T47D (cell line): Measurements from ENCODE around the gene NCKIPSD.

ENCODE experiments used
- DNase-seq, 2 experiments: peaks; one replicate each; pipeline versions ENCODE4 v3.0.0 to v3.0.0-alpha.2; 2011 to 2012; ENCODE audit warnings: low read depth in 1 of 2, low spot score in 1 of 2
- JUND ChIP-seq: IDR thresholded peaks from 2 replicates; pipeline ENCODE4 v1.6.1; 2012; ENCODE audit warnings: low read depth
- in situ Hi-C: cut with HindIII; loops from 2 replicates; pipeline ENCODE4 v1.10.0; 2016; ENCODE audit warnings: low sequenced_read_pairs, low pct_unique_long_range_greater_than_20kb

NCKIPSD gene

DNA sequence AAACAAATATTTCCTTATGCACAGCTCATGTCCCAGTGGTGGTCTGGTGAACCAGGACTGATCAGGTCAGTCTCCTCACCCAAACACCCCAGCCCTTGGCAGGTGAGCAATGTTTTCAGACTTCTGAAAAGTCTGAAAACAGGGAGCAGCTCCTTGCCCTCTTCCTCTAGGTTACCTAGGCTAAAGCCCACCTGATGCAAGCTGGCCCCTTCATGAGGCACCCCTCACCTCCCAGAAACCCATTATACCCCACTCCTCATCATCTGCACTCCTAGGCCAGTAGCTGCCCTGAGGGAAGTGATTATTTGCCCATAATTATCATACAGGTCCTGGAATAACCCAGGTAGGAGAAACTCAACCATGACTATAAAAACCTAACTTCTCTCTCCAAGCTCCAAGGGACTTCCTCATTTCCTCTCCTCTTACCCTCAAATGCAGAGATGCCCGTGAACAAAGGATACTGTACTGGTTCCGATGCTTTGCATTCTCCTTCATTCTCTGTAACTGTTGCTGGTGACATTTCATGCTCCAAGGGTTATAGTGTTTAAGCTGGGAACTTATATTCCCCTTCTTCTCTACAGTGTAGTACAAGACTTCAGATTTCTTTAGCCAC, 5.2 kb upstream of the NCKIPSD start:
- TF ChIP-seq JUND, result no peak
- in situ Hi-C loops, result no loop called here
- DNase-seq, result no peak

DNA sequence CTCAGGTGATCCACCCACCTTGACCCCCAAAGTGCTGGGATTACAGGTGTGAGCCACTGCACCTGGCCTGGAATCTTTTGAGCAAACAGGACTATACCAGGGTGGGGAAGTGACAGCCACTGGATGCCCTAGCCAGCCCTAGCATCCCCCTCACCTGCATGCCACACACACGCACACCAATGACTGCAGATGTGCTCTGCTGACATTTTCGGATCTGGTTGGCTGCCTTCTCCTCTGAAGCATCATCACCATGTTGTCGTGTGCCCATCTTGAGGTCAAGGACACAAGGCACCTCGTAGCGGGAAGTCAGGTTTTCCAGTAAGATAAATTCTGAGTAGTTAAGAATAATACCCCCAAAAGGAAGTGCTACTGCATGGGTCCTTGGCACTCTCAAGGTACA, 3.7 kb upstream of the NCKIPSD start:
- in situ Hi-C loops, result no loop called here
- DNase-seq, result no peak
- no peak for TF ChIP-seq JUND

DNA sequence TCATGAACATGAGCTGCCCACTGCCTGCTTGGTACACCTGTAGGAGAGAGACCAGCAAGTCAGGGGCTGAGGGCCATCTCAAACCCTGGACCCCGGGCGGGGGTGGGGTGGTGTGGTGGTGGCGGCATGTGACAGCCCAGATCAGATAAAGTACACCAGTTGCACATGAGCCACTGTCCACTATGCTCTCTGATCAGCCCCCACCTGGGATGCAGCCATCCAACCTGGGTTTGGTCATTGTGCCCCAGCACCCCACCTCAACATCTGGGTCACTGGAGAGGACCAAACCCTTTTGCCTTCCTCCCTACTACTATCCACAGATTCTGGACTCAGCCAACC, 3.0 kb upstream of the NCKIPSD start:
- no peak for DNase-seq
- TF ChIP-seq JUND, result no peak
- in situ Hi-C loops, result no loop called here

DNA sequence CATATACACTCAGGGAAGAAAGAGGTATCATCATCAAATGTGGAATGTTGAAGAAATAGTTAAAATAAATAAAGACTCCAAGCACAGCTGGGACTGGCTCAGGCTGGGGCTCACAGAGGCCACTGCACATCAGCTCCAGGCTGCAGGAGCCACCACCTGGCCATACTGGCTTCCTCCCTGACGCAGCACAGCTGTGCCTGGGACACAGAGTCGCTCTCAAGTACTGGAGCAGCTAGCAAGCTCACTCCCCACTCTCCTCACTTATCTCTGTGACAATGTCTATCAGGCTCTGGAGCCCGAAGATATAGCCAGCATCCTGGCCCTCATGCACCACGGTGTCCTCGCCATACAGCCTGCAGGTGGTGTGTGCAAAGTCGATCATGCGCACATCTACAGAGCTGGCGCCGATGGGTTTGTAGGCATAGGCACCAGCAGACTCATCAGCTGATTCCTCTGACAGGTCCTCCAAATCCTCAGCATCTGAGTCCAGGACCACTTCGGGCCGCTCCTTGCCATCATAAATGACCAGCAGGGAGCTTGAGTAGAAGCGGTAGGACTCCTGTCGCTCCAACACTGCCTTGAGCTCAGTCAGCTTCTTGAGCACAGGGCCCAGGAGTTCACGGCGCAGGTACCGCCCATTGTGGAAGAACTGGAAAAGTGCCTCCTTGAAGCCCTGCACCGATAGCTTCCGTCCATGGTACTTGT, 2.5 kb upstream of the NCKIPSD start:
- no peak for DNase-seq
- no peak for TF ChIP-seq JUND
- in situ Hi-C loops, result no loop called here

DNA sequence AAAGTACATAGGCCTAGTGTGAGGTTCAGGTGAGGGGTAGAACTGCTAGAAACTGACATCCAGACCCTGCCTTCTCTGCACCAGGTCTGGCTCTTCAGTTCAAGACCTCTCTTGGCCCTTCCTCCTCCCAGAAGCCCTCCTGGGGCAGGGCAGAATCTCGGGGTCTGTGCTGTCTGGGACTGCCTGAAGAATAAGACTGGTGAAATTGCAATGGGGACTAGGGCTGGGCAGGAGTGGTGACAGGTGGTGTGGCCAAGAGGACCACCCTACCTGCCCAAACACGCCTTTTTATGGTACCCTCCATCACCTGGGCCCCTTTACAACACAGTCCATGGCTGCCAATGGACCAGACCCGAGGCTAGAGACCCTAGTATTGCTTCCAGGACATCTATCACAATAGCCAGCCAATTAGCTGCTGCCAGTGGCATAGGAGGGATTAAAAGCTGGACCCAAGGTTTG, 1.5 kb upstream of the NCKIPSD start:
- in situ Hi-C loops, result no loop called here
- no peak for TF ChIP-seq JUND
- DNase-seq, result no peak

DNA sequence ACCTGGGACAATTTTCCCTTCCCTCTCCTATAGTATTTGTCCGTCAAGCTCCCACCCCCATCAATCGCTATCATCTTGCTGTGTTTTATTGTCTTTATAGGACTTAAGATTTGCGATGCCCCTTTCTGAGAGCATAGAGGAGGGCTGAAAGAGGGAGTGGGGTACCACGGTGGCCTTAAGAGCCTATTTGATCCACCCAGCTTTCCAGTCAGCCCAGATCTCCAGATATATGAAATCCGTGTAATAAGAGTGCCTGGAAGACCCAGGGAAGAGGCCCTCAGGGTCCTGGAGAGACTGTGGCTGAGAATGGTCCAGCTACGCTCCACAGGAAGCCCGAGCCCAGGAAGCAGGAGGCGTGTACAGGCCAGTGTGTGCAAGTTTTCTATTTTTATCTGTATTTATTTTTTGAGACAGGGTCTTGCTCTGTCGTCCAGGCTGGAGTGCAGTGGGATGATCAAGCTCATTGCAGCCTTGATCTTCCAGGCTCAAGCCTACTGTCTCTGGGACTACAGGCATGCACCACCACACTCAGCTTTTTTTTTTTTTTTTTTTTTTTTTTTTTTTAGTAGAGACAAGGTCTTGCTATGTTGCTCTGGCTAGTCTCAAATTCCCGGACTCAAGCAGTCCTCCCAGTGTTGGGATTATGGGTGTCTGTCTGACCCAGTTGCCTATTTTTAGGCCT, 964 bp upstream of the NCKIPSD start:
- no peak for TF ChIP-seq JUND
- in situ Hi-C loops, result no loop called here
- DNase-seq, result no peak

DNA sequence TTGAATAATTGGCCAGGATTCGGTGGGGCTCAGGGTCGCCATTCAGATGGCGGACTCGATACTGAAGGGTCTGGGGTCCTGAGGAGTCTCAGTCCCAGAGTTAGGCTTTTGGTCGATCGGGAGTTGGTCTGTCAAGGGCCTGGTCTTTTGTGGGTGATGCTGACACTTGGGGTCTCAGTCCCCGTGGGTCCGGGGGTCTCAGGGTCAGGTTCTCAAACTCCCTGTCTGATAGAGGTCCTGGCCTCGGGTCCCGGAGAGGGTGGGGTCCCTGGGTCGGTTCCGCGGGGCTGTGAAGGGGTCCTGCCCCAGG, 467 bp downstream of the NCKIPSD start:
- no peak for DNase-seq
- no peak for TF ChIP-seq JUND
- in situ Hi-C loops, result no loop called here

DNA sequence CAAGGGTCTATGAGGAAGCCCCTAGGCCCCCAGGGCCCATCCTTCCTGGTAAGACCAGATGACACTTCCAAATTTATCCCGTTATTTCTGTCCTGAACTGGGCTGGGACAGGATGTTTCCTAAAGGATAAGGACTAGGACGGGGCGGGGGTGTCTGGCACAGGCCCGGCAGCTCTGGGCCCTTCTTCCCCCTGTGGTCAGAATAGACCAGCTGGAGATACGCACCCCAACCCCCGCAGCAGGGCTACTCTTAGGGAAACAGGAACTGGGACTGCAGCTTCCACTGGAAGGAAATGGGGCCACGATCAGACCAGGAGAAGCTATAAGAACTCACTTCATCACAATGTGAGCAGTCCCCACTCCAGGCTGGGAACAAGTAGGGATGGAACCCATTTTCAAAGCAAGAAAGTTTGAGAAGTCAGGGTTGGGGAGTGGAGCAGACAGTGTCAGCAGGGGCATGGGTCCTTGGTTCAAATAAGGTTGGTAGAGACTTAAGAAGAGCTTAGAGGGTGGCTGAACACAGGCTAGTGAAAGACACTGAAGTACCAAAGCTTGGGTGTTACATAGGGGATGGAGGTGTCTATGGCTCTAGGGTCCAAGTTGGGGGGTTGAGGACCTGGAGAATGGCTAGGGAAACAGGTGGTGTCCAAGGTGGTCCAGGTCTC, 1.1 kb downstream of the NCKIPSD start:
- no peak for TF ChIP-seq JUND
- in situ Hi-C loops, result no loop called here
- no peak for DNase-seq

DNA sequence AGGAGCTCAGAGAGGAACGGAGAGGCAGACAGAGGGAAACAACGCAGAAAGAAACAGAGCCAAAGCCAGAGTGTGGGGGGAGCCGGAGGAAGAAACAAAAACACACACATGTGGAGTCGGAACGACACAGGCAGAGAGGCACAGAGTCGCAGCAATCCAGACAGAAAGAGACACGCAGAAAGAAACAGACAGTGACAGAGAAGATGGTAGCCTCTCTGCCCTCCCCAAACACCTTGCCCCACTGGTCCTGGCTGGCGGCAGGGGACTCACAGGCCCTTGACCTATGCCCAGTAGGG, 1.7 kb downstream of the NCKIPSD start:
- DNase-seq, result no peak
- TF ChIP-seq JUND, result no peak
- in situ Hi-C loops, result no loop called here

DNA sequence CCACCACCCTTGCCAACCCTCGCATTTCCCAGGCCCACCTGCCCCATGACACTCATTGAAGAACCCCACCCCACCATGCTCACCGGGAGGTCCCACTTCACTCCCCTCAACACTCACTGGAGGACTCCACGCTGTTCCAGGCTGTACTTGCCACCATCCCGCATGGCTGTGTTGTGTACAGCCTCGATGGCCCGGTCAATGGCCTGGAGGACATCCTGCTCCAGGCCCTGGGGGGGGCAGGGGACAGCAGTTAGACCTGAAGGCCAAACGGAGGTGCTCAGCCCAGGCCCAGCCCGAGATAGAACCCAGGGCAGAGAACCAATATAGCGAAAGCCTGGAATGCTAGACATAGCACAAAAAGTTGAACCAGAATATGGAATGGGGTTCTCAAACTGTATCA, 2.9 kb downstream of the NCKIPSD start:
- DNase-seq, result no peak
- in situ Hi-C loops, result no loop called here
- no peak for TF ChIP-seq JUND

DNA sequence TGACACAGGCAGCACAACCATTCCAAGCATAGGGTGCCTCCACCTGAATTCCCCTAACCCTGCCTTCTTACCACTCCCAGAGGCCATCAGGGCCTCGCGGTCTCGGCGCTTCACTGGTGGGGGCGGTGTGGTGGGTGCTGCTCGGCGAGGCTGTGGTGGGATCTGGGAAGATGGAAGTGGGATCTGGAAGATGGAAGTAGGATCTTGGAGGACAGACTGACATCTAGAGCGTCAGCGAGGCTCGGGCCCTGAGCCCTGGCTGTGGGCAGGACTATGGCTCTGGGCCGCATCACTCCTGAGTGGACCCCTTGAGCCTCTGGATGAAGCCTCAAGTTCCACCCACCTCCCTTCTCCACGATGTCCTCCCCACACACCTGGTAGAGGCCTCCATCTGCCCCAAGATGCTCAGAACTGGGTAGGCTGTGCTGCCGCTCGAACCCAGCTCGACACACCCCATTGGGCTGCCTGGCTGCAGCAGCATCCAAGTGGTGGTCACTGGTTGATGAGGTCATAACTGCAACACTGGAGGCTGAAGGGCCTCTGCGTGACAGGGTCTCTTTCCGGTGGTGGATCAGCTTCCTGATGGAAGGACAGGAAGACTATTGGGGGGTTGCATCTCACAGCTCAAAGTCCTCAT, 3.6 kb downstream of the NCKIPSD start:
- DNase-seq, result no peak
- in situ Hi-C loops, result no loop called here
- no peak for TF ChIP-seq JUND

DNA sequence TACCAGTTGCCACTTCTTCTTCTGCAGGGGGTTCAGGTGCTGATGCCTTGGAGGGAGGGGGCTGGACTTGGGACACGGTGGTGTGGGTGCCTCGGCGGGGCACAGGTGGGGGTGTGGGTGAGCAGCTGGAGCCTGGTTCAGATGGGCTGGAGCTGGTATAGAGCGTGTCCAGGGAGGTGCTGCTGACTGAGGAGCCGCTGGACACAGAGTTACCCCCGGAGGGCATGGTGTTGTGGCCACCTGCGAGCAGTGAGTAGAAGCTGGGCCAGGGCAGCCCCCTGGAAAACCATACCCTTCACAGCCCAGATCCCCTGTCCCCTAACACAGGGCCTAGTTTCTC, 4.2 kb downstream of the NCKIPSD start:
- no peak for TF ChIP-seq JUND
- no peak for DNase-seq
- in situ Hi-C loops, result no loop called here
